Lower lobe of right lung (tissue), 2 donors: ENCODE data around the gene ARHGEF25. TPM values are rescaled to one million over a fixed set of nuclear protein-coding genes. Genes with fewer than 3 reads are reported as not detected.
"Not testable (repeated sequence)": the region's sequence is repeated elsewhere in the genome, so short reads cannot be mapped to it uniquely, and the experiment has no call there.

Experiments used
- ATAC-seq, 2 donors: fragments of 200-7000 bp; cut with Tn5 transposase; one replicate each; pipeline ENCODE4 v1.9.1; 2020 to 2022; ENCODE audit warnings: mild to moderate bottlenecking in 2 of 2, moderate library complexity in 2 of 2
- DNase-seq: peaks from one replicate; pipeline ENCODE4 v3.0.0-alpha.2; 2020
- H3K27ac ChIP-seq: fragments of 200-600 bp; one replicate; pipeline ENCODE4 v1.8.0; 2022
- H3K27me3 ChIP-seq: fragments of 200-600 bp; one replicate; pipeline ENCODE4 v1.8.0; 2022; ENCODE audit warnings: low read depth
- H3K36me3 ChIP-seq: fragments of 200-600 bp; one replicate; pipeline ENCODE4 v1.8.0; 2022; ENCODE audit warnings: mild to moderate bottlenecking
- H3K4me1 ChIP-seq: fragments of 200-600 bp; one replicate; pipeline ENCODE4 v1.8.0; 2022
- H3K4me3 ChIP-seq: fragments of 200-600 bp; one replicate; pipeline ENCODE4 v1.8.0; 2022; ENCODE audit warnings: mild to moderate bottlenecking
- H3K9me3 ChIP-seq: fragments of 200-600 bp; one replicate; pipeline ENCODE4 v1.8.0; 2022
- intact Hi-C: fragments of 100-400 bp; cut with DNase I; formaldehyde crosslinking; loops from one replicate; pipeline ENCODE4 v1.11.0; 2022
- total RNA-seq: library from RNA; stranded (reverse); fragmentation: NEBNext Ultra II Directional; extraction: Animal tissue kit (Norgen Biotek cat#: 25700); gene quantifications from one replicate; pipeline ENCODE4 v1.2.1, GENCODE V29; 2021
- TF ChIP-seq, protein P1 (sequence below): fragments of 200-600 bp; IDR thresholded peaks from one replicate; pipeline ENCODE4 v1.8.0; 2022; ENCODE audit warnings: antibody characterized with exemption, mild to moderate bottlenecking
- donor health status: DM: no; HTN: yes; CAD: no; lungs with severe emphysema.

ARHGEF25 gene
- total RNA-seq, 1 donor from 2014 or later = 11.5 TPM

DNA sequence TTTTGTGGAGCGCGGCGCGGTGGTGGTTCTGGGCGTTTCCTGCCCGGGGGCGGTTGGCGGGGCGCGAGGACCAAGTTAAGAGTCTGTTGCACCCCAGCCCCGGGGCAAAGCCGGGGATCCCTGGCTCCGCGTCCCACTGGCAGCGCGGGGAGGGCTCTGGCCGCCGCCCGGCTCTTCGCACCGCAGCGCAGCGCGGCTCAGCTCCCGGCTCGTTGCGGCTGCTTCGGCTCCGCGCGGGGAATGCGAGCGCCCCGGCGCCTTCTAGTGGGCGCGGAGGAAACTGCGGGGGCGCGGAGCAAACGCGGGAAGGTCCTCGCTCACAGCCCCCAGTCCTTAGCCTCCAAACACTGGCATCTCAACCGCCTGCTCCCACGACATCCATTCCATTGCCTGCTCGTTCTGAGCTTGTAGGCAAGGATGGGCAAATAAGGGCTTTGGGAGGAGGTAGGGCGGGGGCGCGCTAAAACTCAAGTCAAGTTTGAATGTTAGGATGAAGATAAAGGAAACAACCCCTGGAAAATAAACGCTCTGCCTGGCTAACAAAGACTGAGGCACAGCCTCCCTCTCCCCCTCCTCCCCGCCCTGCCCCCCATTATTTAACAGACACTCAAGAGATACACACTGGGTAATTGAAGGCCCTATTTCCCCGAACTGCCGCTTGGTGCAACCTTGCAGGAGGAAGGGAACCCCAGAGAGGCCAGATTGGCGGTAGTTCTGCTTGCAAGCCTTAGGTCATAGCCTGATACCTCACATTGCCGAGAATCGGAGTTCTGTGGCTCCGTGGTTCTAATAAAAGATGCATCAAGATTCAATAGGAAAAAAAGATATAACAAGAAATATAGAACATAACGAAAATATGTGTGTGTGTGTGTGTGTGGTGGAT lies 22.0 kb downstream of the ARHGEF25 start, which contains the start of gene B4GALNT1:
Gene B4GALNT1, minus strand, starts transcription at position 244 of the 883 bp plus-strand sequence. CDS start 1,069 bp downstream, outside the sequence.
- intact Hi-C loops = loop anchor here (10.0 kb wide), 1 partner anchor 48 kb away; no protein-coding TSS in a partner anchor
- H3K9me3 ChIP-seq = no peaks in the 10 kb centered on the region
- H3K36me3 ChIP-seq = no peaks in the 10 kb centered on the region
- ATAC-seq (peak; percentile 92 to 96), DNase-seq (peak; percentile 71)
- TF ChIP-seq, protein P1, sequence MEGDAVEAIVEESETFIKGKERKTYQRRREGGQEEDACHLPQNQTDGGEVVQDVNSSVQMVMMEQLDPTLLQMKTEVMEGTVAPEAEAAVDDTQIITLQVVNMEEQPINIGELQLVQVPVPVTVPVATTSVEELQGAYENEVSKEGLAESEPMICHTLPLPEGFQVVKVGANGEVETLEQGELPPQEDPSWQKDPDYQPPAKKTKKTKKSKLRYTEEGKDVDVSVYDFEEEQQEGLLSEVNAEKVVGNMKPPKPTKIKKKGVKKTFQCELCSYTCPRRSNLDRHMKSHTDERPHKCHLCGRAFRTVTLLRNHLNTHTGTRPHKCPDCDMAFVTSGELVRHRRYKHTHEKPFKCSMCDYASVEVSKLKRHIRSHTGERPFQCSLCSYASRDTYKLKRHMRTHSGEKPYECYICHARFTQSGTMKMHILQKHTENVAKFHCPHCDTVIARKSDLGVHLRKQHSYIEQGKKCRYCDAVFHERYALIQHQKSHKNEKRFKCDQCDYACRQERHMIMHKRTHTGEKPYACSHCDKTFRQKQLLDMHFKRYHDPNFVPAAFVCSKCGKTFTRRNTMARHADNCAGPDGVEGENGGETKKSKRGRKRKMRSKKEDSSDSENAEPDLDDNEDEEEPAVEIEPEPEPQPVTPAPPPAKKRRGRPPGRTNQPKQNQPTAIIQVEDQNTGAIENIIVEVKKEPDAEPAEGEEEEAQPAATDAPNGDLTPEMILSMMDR = peak; percentile 94
- H3K27me3 ChIP-seq = peaks cover 57% of the 10 kb centered on the region
- H3K4me3 ChIP-seq = peak within 1 kb of the TSS; percentile 65
- H3K4me1 ChIP-seq = peaks cover 18% of the 10 kb centered on the region
- H3K27ac ChIP-seq = no peak within 1 kb of the TSS

DNA sequence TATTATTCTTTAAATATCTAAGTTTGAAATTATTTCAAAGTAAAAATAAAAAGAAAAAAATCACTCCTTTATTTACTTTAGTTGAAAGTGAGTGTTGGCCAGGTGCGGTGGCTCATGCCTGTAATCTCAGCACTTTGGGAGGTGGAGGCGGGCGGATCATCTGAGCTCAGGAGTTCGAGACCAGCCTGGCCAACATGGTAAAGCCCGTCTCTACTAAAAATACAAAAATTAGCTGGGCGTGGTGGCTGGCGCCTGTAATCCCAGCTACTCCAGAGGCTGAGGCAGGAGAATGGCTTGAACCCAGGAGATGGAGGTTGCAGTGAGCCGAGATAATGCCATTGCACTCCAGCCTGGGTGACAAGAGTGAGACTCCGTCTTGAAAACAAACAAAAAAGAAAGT lies 25.5 kb downstream of the ARHGEF25 start:
- H3K9me3 ChIP-seq, H3K36me3 ChIP-seq, H3K4me3 ChIP-seq, ATAC-seq, DNase-seq, H3K27ac ChIP-seq: not testable (repeated sequence)
- intact Hi-C loops = loop anchor here (10.0 kb wide), 1 partner anchor 52 kb away; no protein-coding TSS in a partner anchor
- Histone ChIP-seq H3K27me3 (peaks cover 24% of the 10 kb centered on the region), H3K4me1 (peaks cover 16% of the 10 kb centered on the region)

DNA sequence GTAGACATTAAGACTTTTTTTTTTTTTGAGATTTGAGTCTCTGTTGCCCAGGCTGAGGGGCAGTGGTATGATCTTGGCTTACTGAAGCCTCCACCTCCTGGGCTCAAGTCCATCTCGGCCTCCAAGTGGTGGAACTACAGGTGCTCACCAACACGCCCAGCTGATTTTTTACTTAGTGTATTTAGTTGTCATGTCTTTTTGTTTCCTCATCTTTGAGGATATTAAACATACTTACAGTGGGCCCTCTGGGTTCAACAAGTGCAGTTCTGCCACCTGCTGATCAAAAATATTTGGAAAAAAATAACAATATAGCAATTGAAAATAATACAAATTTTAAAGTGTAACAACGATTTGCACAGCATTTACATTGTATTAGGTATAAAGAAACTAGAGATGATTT lies 26.1 kb downstream of the ARHGEF25 start:
- no peak for DNase-seq
- Histone ChIP-seq H3K27ac (no peak overlapping the region), H3K36me3 (no peaks in the 10 kb centered on the region), H3K4me3 (no peak overlapping the region), H3K4me1 (peaks cover 12% of the 10 kb centered on the region), H3K27me3 (peaks cover 20% of the 10 kb centered on the region), H3K9me3 (no peaks in the 10 kb centered on the region)
- no peak for ATAC-seq
- intact Hi-C loops = loop anchor here (10.0 kb wide), 1 partner anchor 53 kb away; no protein-coding TSS in a partner anchor
- TF ChIP-seq, protein P1 = no peak

DNA sequence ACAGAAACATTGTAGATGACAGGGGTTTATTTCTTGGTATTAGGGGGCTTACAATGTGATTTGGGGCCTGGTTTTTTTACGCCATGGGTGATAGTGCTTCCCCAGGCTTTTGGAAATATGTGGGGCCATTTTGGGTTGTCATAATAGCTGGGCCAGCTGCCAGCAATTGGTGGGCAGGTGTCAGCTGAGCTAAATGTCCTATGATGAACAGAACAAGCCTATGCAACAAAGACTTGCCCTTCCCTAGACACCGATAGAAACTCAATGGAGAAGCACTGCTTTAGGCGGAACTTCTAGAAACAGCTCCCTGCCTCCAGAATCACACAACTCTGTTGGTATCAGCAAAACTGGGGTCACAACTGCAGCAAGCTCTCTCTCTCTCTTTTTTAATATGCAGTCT lies 26.9 kb downstream of the ARHGEF25 start:
- H3K4me1 ChIP-seq = peaks cover 5% of the 10 kb centered on the region
- intact Hi-C loops = loop anchor here (10.0 kb wide), 1 partner anchor 53 kb away; no protein-coding TSS in a partner anchor
- no peak overlapping the region for H3K4me3 ChIP-seq
- DNase-seq (no peak), ATAC-seq (no peak)
- TF ChIP-seq, protein P1 = no peak
- H3K27ac ChIP-seq = no peak overlapping the region
- no peaks in the 10 kb centered on the region for H3K9me3 ChIP-seq
- H3K36me3 ChIP-seq = no peaks in the 10 kb centered on the region
- H3K27me3 ChIP-seq = peaks cover 17% of the 10 kb centered on the region

DNA sequence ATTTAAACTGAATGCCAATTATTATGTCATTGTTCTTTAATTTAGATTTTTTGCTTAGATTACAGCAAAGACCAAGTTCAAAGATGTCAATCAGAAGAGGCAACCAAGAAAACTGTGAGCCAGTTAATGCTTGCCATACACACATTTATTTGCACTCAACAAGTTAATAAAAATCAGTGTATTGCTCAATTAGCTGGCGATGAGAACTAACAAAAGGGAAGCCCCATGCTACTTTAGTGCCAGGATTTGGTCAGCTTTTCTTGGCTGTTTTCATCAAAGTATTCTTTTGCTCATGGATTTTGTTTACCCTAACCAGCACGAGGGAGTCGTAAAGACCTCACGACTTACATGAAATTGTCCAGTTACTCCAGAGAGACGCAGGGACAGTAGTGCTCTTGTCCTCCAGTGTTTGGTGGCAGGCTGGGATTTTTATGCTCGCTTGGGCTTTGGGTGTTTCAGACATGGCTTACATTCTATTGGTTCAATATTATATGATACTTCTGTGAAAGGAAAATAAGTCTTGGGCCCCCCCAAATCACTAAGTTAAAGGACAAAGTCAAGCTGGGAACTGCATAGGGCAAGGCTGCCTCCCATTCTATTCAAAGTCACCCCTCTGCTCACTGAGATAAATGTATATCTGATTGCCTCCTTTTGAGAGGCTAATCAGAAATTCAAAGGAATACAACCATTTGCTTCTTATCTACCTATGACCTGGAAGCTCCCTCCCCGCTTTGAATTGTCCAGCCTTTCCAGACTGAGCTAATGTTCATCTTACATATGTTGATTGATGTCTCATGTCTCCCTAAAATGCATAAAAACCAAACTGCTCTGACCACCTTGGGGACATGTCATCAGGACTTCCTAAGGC lies 29.2 kb downstream of the ARHGEF25 start:
- H3K36me3 ChIP-seq = no peaks in the 10 kb centered on the region
- peaks cover 7% of the 10 kb centered on the region for H3K27me3 ChIP-seq
- ATAC-seq (no peak), DNase-seq (no peak)
- no peak overlapping the region for H3K4me3 ChIP-seq
- no peaks in the 10 kb centered on the region for H3K9me3 ChIP-seq
- intact Hi-C loops = no loop called here
- TF ChIP-seq, protein P1 = no peak
- H3K27ac ChIP-seq = no peak overlapping the region
- H3K4me1 ChIP-seq = no peaks in the 10 kb centered on the region
